ENCODE results near the gene PCGF3. TPM values are rescaled to one million over a fixed set of nuclear protein-coding genes. Genes with fewer than 3 reads are reported as not detected.

The PCGF3 gene
- total and polyA plus RNA-seq, 4 donors, result 11.0 to 23.3 (median 14.3) TPM

- no peak for DNase-seq (ENCODE audit: low spot score)
- H3K9ac ChIP-seq (ENCODE audit: low read depth in 1 of 2, low read length in 2 of 2), result no peak overlapping the region
- no peaks in the 10 kb centered on the region for H3K36me3 ChIP-seq (ENCODE audit: control insufficient read depth in 4 of 4, insufficient read depth in 3 of 4, low read depth in 1 of 4, low read length in 3 of 4)
- H3K27me3 ChIP-seq (ENCODE audit: control insufficient read depth in 4 of 4, insufficient read depth in 4 of 4, low read length in 3 of 4), result no peaks in the 10 kb centered on the region
- H3K4me1 ChIP-seq (ENCODE audit: control insufficient read depth in 4 of 4, insufficient read depth in 4 of 4, low read length in 3 of 4), result peaks cover 2 to 20% (median 7%) of the 10 kb centered on the region in 4 donors
- H3K27ac ChIP-seq (ENCODE audit: low read depth in 1 of 2, low read length in 2 of 2), result no peak overlapping the region
- no peak for TF ChIP-seq CTCF (IDR thresholded peaks at IDR 0.05; ENCODE audit: low read depth, low read length, missing input control)
- no peak for TF ChIP-seq HNF4G (IDR thresholded peaks at IDR 0.05)
- TF ChIP-seq JUND (IDR thresholded peaks at IDR 0.05), result no peak
- TF ChIP-seq YY1 (IDR thresholded peaks at IDR 0.05), result no peak
- TF ChIP-seq ATF3 (IDR thresholded peaks at IDR 0.05), result no peak
- TF ChIP-seq RAD21 (IDR thresholded peaks at IDR 0.05), result no peak
- no peak for TF ChIP-seq REST (IDR thresholded peaks at IDR 0.05)
- no peak for TF ChIP-seq GABPA (IDR thresholded peaks at IDR 0.05 in 1 of 2, conservative IDR thresholded peaks at IDR 0.05 in 1 of 2)
- no peak for TF ChIP-seq FOXA1 (IDR thresholded peaks at IDR 0.05)
- no peak for TF ChIP-seq RXRA (IDR thresholded peaks at IDR 0.05)
- TF ChIP-seq FOXA2 (IDR thresholded peaks at IDR 0.05), result no peak
- TF ChIP-seq MAX (IDR thresholded peaks at IDR 0.05), result no peak
- no peak for TF ChIP-seq NR2F2 (IDR thresholded peaks at IDR 0.05)
- TF ChIP-seq SP1 (IDR thresholded peaks at IDR 0.05), result no peak
- TF ChIP-seq ZBTB33 (IDR thresholded peaks at IDR 0.05), result no peak
- no peak overlapping the region for H3K4me3 ChIP-seq (ENCODE audit: low read depth in 1 of 3, low read length in 3 of 3)
- WGBS, result 74% methylated on average over 3 of the region's 3 CpGs
- H3K9me3 ChIP-seq (ENCODE audit: control insufficient read depth in 4 of 4, low read length in 3 of 4), result no peaks in the 10 kb centered on the region
These were observed 6.5 kb downstream of the PCGF3 start for GRCh38 chr4:712093-712492.

- DNase-seq (ENCODE audit: low spot score), result no peak
- peaks cover 0 to 17% (median 5%) of the 10 kb centered on the region in 4 donors for H3K4me1 ChIP-seq (ENCODE audit: control insufficient read depth in 4 of 4, insufficient read depth in 4 of 4, low read length in 3 of 4)
- 93% methylated on average over 9 of the region's 9 CpGs for WGBS
- TF ChIP-seq YY1 (IDR thresholded peaks at IDR 0.05) (no peak), RXRA (IDR thresholded peaks at IDR 0.05) (no peak), CTCF (IDR thresholded peaks at IDR 0.05; ENCODE audit: low read depth, low read length, missing input control) (no peak), ATF3 (IDR thresholded peaks at IDR 0.05) (no peak), HNF4A (conservative IDR thresholded peaks at IDR 0.05) (no peak), NR2F2 (IDR thresholded peaks at IDR 0.05) (no peak), EGR1 (IDR thresholded peaks at IDR 0.05; ENCODE audit: low read depth in 2 of 2) (no peak), FOXA1 (IDR thresholded peaks at IDR 0.05) (no peak), JUND (IDR thresholded peaks at IDR 0.05) (no peak), ZBTB33 (IDR thresholded peaks at IDR 0.05) (no peak), FOXA2 (IDR thresholded peaks at IDR 0.05) (no peak)
These were observed 7.4 kb downstream of the PCGF3 start for GRCh38 chr4:712916-713632.

More at GRCh38 chr4:712916-713632, 7.4 kb downstream of the PCGF3 start:
- no peaks in the 10 kb centered on the region for H3K9me3 ChIP-seq (ENCODE audit: control insufficient read depth in 4 of 4, low read length in 3 of 4)
- H3K27ac ChIP-seq (ENCODE audit: low read depth in 1 of 2, low read length in 2 of 2), result no peak overlapping the region
- no peak overlapping the region for H3K9ac ChIP-seq (ENCODE audit: low read depth in 1 of 2, low read length in 2 of 2)
- no peaks in the 10 kb centered on the region for H3K36me3 ChIP-seq (ENCODE audit: control insufficient read depth in 4 of 4, insufficient read depth in 3 of 4, low read depth in 1 of 4, low read length in 3 of 4)
- no peaks in the 10 kb centered on the region for H3K27me3 ChIP-seq (ENCODE audit: control insufficient read depth in 4 of 4, insufficient read depth in 4 of 4, low read length in 3 of 4)
- H3K4me3 ChIP-seq (ENCODE audit: low read depth in 1 of 3, low read length in 3 of 3), result no peak overlapping the region
